Measurements from ENCODE around the gene TTLL10.

The TTLL10 gene

DNA sequence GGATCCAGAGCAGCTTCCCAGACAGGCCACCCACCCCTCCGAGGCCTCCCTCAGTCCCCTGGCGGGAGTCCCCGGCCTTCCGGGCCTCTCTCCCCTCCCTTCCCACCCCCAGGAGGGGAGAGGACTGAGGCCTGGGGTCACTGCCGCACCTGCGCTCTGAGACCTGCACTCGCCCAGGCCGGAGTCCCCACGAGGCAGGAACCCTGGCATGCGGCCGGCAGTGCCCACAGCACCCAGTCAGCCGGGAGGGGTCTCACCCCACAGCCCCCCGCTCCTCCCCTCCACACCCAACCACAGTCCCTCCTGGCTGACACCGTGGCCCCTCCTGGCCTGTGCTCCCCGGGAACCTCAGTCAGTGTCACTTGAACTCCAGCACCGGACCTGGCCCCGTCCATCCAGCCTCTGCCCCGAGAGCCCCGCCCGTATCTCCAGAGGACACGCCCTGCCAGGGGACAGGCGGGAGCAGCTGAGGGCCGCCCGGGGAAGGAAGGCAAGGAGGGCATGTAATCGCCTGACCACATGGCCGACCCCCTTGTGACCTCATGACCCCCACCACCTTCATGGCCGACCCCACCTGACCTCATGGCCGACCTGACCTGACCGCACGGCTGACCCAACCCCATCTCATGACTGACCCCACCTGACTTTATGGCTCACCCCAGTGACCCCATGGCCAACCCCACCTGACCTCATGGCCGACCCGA is 28.7 kb upstream of the TTLL10 start:
- TF ChIP-seq, protein P1, sequence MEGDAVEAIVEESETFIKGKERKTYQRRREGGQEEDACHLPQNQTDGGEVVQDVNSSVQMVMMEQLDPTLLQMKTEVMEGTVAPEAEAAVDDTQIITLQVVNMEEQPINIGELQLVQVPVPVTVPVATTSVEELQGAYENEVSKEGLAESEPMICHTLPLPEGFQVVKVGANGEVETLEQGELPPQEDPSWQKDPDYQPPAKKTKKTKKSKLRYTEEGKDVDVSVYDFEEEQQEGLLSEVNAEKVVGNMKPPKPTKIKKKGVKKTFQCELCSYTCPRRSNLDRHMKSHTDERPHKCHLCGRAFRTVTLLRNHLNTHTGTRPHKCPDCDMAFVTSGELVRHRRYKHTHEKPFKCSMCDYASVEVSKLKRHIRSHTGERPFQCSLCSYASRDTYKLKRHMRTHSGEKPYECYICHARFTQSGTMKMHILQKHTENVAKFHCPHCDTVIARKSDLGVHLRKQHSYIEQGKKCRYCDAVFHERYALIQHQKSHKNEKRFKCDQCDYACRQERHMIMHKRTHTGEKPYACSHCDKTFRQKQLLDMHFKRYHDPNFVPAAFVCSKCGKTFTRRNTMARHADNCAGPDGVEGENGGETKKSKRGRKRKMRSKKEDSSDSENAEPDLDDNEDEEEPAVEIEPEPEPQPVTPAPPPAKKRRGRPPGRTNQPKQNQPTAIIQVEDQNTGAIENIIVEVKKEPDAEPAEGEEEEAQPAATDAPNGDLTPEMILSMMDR (IDR thresholded peaks at IDR 0.05) = no peak

DNA sequence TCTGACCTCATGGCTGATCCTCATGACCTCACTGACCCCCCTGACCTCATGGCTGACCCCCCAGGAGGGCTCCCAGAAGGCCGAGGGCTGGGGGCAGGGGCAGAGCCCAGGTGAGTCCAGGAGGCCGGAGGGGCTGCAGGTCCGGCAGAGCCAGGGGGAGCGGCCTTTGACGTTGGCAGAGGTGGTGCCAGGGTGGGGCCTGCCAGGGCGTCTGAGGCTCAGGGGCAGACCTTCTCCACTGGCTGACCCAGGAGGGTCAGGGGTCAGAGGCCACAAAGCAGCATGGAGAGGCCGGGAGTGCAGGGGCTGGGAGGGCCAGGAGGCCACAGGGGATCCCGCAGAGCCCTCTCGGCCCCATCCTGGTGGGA is 28.1 kb upstream of the TTLL10 start:
- TF ChIP-seq, protein P1 (IDR thresholded peaks at IDR 0.05) = no peak

DNA sequence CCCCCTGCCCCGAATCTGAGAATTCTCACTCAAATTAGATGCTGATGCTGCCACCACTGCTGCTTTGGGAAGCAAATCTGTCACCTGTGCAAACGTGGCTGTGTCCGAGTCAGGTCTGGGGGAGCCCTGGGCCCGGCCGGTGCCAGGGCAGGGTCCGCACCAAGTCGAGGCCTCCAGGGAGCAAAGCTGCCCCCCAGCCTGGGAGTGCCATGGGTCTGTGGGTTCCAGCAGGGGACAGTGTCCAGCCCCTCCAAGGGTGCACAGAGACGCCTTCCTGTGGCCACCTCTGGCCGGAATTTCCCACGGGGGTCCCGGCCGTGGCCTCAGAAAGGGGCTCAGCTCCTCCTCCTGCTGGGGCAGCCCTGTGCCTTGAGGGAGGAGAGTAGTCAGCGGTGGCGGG is 27.7 kb upstream of the TTLL10 start:
- TF ChIP-seq, protein P1 (IDR thresholded peaks at IDR 0.05) = no peak

DNA sequence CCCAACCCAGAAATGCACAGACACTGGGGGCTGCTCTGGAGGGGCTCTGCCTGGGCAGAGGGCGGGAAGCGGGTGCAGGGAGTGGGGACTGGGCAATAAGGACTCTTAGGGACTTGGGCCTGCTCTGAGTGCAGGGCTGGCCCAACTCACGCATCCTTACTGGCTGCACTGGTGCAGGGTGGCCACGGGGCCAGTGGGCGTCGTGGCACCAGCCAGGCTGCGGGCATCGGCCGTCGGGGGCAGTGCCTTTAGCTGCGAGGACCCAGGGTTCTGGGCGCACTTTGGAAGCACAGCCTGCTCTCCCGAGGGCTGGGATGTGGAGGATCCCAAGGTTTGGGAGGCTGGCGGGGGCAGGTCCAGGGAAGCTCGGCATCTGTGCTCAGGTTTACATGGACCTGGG is 27.1 kb upstream of the TTLL10 start:
- TF ChIP-seq, protein P1 (IDR thresholded peaks at IDR 0.05) = no peak

DNA sequence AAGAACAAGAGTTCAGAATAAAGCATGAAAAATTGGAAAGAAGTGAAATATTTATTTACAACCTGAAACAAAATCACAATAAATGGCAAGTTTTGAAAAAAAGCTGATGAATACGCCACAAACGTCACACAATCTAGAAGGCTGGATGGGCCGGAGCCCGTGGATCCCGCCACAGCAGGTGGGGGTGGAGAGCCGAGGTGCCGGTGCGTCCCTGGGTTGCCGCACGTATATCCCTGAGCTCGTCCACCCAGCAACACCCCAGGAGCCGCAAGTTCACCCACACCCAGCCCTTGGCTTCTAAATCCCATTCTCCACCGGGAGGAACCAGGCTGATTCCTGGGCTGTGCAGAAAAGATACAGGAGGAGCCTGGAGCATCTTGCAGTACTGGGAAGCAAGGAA is 25.6 kb upstream of the TTLL10 start:
- TF ChIP-seq, protein P1 (IDR thresholded peaks at IDR 0.05) = no peak

DNA sequence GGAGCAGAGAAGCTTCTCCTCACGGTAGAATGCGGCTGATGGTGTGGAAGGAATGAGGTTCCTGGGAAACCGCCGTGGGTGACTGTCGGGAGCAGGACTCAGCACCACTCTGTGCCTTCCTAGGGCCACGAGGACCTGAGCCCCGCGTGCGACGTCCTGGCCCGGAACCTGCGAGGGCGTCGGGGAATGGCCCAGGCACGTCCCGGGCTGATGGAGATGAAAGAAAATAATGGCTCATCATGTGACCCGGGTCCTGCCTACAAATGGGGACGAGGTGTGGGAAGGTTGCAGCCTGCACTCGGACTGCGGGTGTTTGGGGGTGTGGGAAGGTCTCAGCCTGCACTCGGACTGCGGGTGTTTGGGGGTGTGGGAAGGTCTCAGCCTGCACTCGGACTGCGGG is 25.1 kb upstream of the TTLL10 start:
- TF ChIP-seq, protein P1 (IDR thresholded peaks at IDR 0.05) = no peak

DNA sequence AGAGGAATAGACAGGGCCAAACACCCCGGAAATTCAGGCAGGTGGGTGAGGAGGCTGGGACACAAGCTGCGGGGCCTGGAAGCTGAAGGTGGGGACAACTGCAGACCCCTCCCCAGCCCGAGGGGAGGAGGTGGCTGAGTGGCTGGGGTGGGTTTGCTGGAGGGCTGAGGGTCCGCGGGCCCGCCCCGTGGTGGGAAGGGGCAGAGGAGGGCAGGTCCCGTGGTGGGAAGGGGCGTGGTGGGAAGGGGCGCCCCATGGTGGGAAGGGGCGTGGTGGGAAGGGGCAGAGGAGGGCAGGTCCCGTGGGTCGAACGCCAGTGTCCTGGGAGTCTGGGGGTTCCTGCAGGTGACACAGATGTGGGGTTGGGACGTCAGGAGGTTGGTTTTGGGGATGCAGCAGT is 24.3 kb upstream of the TTLL10 start:
- TF ChIP-seq, protein P1 (IDR thresholded peaks at IDR 0.05) = no peak

DNA sequence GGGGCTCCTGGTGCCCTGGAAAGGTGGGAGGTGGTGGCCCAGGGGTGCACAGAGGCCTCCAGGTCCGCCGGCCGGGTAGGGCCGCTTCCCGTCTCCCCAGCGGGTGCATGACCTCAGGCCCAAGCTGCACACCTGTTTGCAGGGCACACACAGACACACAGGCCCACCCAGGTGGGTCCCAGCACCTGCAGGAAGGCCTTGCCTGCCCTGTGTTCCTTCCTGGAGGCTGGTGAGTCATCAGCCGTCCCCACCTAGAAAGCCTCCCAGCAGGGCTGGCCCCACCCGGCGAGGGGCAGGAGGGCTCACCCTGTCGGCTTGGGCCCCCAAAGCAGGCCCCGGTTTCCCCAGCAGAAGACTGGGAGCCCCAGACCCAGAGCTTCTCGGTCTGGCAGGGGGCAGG is 23.6 kb upstream of the TTLL10 start:
- TF ChIP-seq, protein P1 (IDR thresholded peaks at IDR 0.05) = no peak

All from LNCAP (cell line).